Breast epithelium (tissue), 4 donors: Measurements from ENCODE around the gene SP140. TPM values are rescaled to one million over a fixed set of nuclear protein-coding genes. Genes with fewer than 3 reads are reported as not detected.

Source experiments
- DNase-seq, 2 donors: peaks; one replicate each; pipeline ENCODE4 v3.0.0-alpha.2; 2019; ENCODE audit warnings: low spot score in 2 of 2
- H3K27ac ChIP-seq, 2 donors: fragments of 200-600 bp; sonication (generic) in 1 of 2; one replicate each; pipeline ENCODE4 v1.5.1; 2016 to 2019; ENCODE audit warnings: mild to moderate bottlenecking in 1 of 2
- H3K27me3 ChIP-seq, 2 donors: fragments of 200-600 bp; sonication (generic) in 1 of 2; one replicate each; pipeline versions ENCODE4 v1.5.1 to v1.6.0; 2017 to 2019; ENCODE audit warnings: control low read depth in 1 of 2, mild to moderate bottlenecking in 1 of 2
- H3K36me3 ChIP-seq: fragments of 200-600 bp; one replicate; pipeline ENCODE4 v1.5.1; 2019
- H3K4me1 ChIP-seq, 2 donors: fragments of 200-600 bp; sonication (generic); one replicate each; pipeline ENCODE4 v1.5.1; 2016 to 2019; ENCODE audit warnings: control low read depth in 1 of 2
- H3K4me3 ChIP-seq, 3 donors: fragments of 200-600 bp; sonication (generic); 1 replicate in 2 of 3; 2 replicates in 1 of 3; pipeline ENCODE4 v1.5.1; 2016 to 2019; ENCODE audit warnings: mild to moderate bottlenecking in 3 of 3, moderate library complexity in 2 of 3
- H3K9me3 ChIP-seq, 2 donors: fragments of 200-600 bp; sonication (generic) in 1 of 2; one replicate each; pipeline ENCODE4 v1.5.1; 2016 to 2019; ENCODE audit warnings: control low read depth in 1 of 2
- CTCF ChIP-seq, 3 donors: fragments of 450-650 bp; IDR thresholded peaks; one replicate each; pipeline ENCODE4 v1.5.1; 2016 to 2017; ENCODE audit warnings: antibody characterized with exemption in 3 of 3, mild to moderate bottlenecking in 3 of 3, moderate library complexity in 3 of 3
- POLR2A ChIP-seq: fragments of 450-650 bp; IDR thresholded peaks from one replicate; pipeline ENCODE4 v1.6.1; 2016; ENCODE audit warnings: antibody characterized with exemption, mild to moderate bottlenecking, moderate library complexity
- POLR2AphosphoS5 ChIP-seq, 3 donors: sonication (generic); formaldehyde crosslinking; IDR thresholded peaks; one replicate each; pipeline ENCODE4 v1.6.1; 2017; ENCODE audit warnings: antibody characterized with exemption in 3 of 3
- intact Hi-C: fragments of 100-400 bp; cut with DNase I; formaldehyde crosslinking; loops from one replicate; pipeline ENCODE4 v1.15.1; 2023; ENCODE audit warnings: low total_unique reads
- total RNA-seq, 3 donors: library from RNA; depleted of rRNA; stranded (reverse); fragments of >200 nt; gene quantifications; one replicate each; pipeline ENCODE4 v1.1.0, GENCODE V29; 2016

Gene SP140
- total RNA-seq, 3 donors from 2014 or later, result 1.1 to 7.9 (median 2.6) TPM

GRCh38 chr2:230358305-230358704 lies 132.8 kb downstream of the SP140 start:
- Histone ChIP-seq H3K27ac (no peak overlapping the region), H3K4me3 (no peak overlapping the region), H3K36me3 (no peaks in the 10 kb centered on the region), H3K9me3 (no peaks in the 10 kb centered on the region), H3K27me3 (no peaks in the 10 kb centered on the region), H3K4me1 (no peaks in the 10 kb centered on the region)
- intact Hi-C loops, result no loop called here
- no peak for DNase-seq
- no peak for TF ChIP-seq POLR2A
- no peak for TF ChIP-seq POLR2AphosphoS5 (IDR thresholded peaks at IDR 0.05)
- TF ChIP-seq CTCF (IDR thresholded peaks at IDR 0.05), result no peak

- Histone ChIP-seq H3K9me3 (no peaks in the 10 kb centered on the region), H3K4me1 (no peaks in the 10 kb centered on the region), H3K4me3 (no peak overlapping the region), H3K27me3 (no peaks in the 10 kb centered on the region), H3K27ac (no peak overlapping the region), H3K36me3 (no peaks in the 10 kb centered on the region)
- intact Hi-C loops, result no loop called here
- no peak for DNase-seq
- no peak for TF ChIP-seq POLR2AphosphoS5 (IDR thresholded peaks at IDR 0.05)
- TF ChIP-seq POLR2A, result no peak
- no peak for TF ChIP-seq CTCF (IDR thresholded peaks at IDR 0.05)
Measured at GRCh38 chr2:230360028-230360427, 134.5 kb downstream of the SP140 start.

GRCh38 chr2:230362030-230362691 lies 136.6 kb downstream of the SP140 start:
- DNase-seq, result no peak
- Histone ChIP-seq H3K4me1 (no peaks in the 10 kb centered on the region), H3K27ac (no peak overlapping the region), H3K4me3 (no peak overlapping the region), H3K27me3 (no peaks in the 10 kb centered on the region), H3K36me3 (no peaks in the 10 kb centered on the region), H3K9me3 (no peaks in the 10 kb centered on the region)
- intact Hi-C loops, result no loop called here
- no peak for TF ChIP-seq POLR2A
- no peak for TF ChIP-seq CTCF (IDR thresholded peaks at IDR 0.05)
- no peak for TF ChIP-seq POLR2AphosphoS5 (IDR thresholded peaks at IDR 0.05)

Other genes with a start within 250 kb of the SP140 start
- gene SLC16A14, start 156.8 kb upstream of the SP140 start, total RNA-seq, result 1 to 10 TPM; 1.9 to 7.5 (median 2.1) TPM
- 10 to 100 TPM; 18.2 to 39.0 (median 36.9) TPM for gene SP110, start 5.8 kb upstream of the SP140 start, total RNA-seq
- gene SP140L, start 101.5 kb downstream of the SP140 start, total RNA-seq, result 10 to 100 TPM in 2 of 3 donors, 1 to 10 TPM in 1; 8.5 to 56.1 (median 17.4) TPM
- 100 to 1,000 TPM; 128 to 157 (median 152) TPM for gene SP100, start 190.5 kb downstream of the SP140 start, total RNA-seq